Hematopoietic multipotent progenitor cell treated with erythropoietin and hydrocortisone succinate and interleukin-3 and kit ligand, for 17 days (in vitro differentiated cells): Measurements from ENCODE around the gene LHX5.
A peak's percentile ranks its signal among the peaks of the same experiment; 100 is the strongest.

Experiments used
- DNase-seq: peaks from one replicate; pipeline ENCODE4 v3.0.0-alpha.2; 2015; ENCODE audit warnings: low spot score

Gene LHX5

GRCh38 chr12:113464852-113465719, 6.6 kb downstream of the LHX5 start:
- no peak for DNase-seq

GRCh38 chr12:113464452-113464775, 7.3 kb downstream of the LHX5 start:
- DNase-seq = no peak

- DNase-seq = no peak
Observed at GRCh38 chr12:113463746-113464451, 7.8 kb downstream of the LHX5 start.

GRCh38 chr12:113462998-113463745, 8.5 kb downstream of the LHX5 start:
- DNase-seq = no peak

GRCh38 chr12:113462117-113462774, 9.4 kb downstream of the LHX5 start:
- peak; percentile 64 for DNase-seq

- peak; percentile 22 for DNase-seq
Observed at GRCh38 chr12:113461666-113462065, 10.0 kb downstream of the LHX5 start.

- DNase-seq = no peak
Observed at GRCh38 chr12:113459981-113460380, 11.7 kb downstream of the LHX5 start.

- no peak for DNase-seq
Observed at GRCh38 chr12:113457710-113458109, 14.0 kb downstream of the LHX5 start.

- no peak for DNase-seq
Observed at GRCh38 chr12:113457185-113457584, 14.5 kb downstream of the LHX5 start.

GRCh38 chr12:113456761-113457160, 14.9 kb downstream of the LHX5 start:
- no peak for DNase-seq

- DNase-seq = no peak
Observed at GRCh38 chr12:113456199-113456598, 15.5 kb downstream of the LHX5 start.

GRCh38 chr12:113453330-113453729, 18.3 kb downstream of the LHX5 start:
- DNase-seq = no peak

GRCh38 chr12:113452458-113452857, 19.2 kb downstream of the LHX5 start:
- DNase-seq = no peak

- no peak for DNase-seq
Observed at GRCh38 chr12:113449839-113450238, 21.8 kb downstream of the LHX5 start.

- no peak for DNase-seq
Observed at GRCh38 chr12:113449299-113449698, 22.4 kb downstream of the LHX5 start.

GRCh38 chr12:113448873-113449272, 22.8 kb downstream of the LHX5 start:
- no peak for DNase-seq

GRCh38 chr12:113445544-113446171, 26.0 kb downstream of the LHX5 start:
- DNase-seq = no peak

- no peak for DNase-seq
Observed at GRCh38 chr12:113443030-113443539, 28.6 kb downstream of the LHX5 start.

GRCh38 chr12:113440947-113441782, 30.5 kb downstream of the LHX5 start:
- no peak for DNase-seq

- no peak for DNase-seq
Observed at GRCh38 chr12:113440336-113440735, 31.3 kb downstream of the LHX5 start.

GRCh38 chr12:113439606-113440030, 32.1 kb downstream of the LHX5 start:
- no peak for DNase-seq
